HG03097 (cell line): ENCODE results near the gene SYNDIG1.

ENCODE experiments used
- ATAC-seq: cut with Tn5 transposase; IDR thresholded peaks from one replicate; pipeline ENCODE4 v1.9.1; 2021; ENCODE audit not compliant: unreplicated experiment, low FRiP score

SYNDIG1 gene

DNA sequence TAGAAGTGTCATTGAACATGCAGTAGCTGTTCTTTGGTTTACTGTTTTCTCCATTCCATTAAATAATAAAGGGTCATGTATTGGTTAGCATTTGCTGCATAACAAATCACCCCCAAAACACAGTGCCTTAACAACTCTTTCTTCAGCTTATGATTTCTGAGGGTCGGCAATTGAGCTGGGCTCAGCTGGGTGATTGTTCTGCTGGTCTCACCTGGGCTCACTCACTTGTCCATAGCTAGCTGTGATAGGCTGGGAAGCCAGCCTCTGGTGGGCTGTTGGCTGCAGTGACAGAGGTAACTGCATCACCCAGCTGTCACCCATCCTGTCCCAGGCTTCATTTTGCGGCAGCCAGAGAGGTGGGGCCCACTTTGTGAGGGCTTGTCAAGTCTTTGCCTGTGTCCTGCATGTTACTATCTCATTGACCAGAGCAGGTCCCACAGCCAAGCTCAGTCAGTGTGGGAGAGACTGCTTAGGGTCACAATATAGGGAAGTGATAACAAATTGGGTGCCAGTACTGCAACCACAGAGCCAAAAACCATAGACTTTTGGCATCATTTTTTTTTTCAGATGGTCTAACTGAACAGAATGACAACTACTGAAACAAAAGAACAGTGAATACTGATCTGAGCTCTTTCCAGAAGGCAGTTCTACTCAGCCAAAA lies 76.9 kb downstream of the SYNDIG1 start:
- no peak for ATAC-seq

DNA sequence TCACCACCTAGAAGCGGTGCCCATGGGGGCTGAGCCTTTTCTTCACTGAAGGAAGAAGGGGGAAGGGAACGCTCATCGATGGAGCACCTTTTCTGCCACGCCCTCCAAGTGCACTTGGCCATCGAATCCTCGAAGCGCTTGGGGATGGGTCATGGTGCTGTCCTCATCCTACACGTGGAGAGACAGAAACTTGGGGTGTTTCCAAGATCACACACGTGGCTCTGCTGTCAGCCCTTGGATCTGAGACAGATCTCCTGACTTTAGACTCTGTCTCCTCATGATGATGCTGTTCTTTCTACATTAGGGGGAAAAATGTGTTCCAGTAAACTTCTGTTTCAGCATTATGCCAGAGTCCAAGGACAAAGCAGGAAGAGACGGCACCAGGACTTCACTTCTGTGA lies 78.5 kb downstream of the SYNDIG1 start:
- no peak for ATAC-seq

DNA sequence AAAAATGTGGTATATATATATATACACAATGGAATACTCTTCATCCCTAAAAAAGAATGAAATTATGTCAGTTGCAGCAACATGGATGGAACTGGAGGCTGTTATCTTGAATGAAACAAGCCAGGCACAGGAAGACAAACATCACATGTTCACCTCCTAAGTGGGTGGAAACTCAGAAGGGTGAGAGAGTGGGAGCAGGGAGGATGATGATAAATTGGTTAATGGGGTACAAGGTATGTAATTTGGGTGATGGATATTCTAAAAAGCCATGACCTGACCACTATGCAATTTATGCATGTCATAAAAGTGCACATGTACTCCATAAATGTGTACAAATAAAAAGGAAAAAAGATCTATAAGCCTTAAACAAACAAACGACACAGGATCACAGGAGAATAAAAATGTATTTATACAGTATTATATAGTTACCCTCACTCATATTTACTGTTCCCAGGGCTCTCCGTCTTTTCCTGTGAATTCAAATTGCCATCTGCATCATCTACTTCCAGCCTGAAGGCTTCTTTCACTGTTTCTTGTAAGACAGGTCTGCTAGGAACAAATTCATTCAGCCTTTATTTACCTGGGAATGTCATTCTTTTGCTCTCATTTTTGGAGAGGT lies 89.8 kb downstream of the SYNDIG1 start:
- ATAC-seq, result no peak

DNA sequence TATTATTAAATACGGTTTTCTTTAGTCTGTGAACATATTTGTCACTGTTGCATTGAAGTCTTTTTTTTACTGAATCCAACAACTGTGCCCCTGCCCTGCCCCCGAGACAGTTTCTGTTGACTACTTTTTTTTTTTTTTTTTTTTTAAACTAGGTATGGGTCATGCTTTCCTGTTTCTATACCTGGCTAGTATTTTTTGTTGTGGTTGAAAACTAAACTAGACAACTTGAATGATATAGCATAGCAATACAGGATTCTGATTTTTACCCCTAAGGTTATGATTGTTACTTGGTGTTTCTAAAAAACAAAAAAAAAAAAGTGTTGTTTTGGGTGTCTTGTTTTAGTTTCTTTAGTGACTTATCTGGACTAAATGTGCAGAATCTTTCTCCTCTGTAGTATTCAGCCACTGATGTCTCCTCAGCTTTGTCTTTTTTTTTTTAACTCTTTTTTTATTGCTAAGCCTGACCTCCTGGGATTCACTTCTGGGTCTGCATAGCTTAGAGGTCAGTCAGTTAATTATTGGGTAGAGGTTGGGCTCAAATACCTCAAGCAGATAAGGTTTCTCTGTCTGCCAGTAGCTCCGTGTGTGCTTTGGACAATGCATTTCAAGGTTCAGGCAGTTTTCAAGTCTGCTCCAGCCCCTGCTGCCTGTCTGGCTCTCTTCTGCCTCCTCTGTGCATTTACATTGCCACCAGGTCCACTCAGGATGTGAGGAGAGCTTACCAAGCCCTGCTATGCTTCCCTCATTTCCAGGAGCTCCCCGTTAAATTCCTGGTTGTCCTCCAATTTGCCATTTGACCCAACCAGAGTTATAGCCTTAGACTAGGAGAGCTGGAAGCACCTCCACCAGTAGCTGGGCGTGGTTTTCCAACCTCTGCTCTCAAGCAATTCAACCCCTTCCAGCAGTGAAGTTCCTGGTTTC lies 91.4 kb downstream of the SYNDIG1 start:
- no peak for ATAC-seq

DNA sequence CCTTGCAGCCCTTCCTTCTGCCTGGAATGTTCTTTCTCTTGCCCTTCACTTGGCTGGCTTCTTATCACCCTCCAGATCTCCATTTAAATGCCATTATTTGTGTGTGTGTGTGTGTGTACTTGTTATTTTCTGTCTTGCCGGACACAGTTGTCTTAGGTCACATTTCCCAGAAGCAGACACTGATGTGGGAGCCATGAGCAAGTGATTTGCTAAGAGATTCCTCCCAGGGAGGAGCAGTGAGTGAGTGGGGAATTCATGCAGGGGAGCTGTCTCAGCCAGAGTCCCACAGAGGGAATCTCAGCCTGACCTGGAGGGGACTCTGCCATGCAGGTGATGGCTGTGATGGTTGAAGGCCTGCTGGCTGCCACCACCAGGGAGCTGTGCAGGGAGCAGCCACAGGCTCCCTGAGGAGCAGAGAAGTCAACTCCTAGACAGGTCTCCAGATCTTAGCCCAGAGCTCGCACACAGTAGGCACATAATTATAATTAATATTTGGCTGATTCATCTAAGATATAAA lies 96.5 kb downstream of the SYNDIG1 start:
- ATAC-seq, result no peak

DNA sequence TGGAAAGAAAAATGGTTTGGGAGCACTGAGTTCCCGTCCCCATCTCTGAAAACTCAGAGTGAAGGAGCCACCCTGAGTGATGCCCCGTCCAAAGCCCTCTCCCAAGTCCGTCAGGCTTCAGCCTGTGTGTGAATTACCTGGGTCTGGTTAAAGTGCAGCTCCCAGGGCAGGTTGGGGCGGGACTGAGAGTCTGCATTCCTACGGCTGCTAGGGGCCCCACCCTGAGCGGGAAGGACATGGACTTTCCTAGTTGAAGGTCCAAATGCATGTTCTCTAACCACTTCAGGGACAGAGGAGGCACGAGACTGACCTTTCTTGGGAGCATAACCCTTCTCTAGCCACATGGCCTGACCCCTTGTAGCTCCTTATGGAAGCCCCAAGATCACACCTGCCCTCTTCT lies 97.2 kb downstream of the SYNDIG1 start:
- ATAC-seq, result no peak

DNA sequence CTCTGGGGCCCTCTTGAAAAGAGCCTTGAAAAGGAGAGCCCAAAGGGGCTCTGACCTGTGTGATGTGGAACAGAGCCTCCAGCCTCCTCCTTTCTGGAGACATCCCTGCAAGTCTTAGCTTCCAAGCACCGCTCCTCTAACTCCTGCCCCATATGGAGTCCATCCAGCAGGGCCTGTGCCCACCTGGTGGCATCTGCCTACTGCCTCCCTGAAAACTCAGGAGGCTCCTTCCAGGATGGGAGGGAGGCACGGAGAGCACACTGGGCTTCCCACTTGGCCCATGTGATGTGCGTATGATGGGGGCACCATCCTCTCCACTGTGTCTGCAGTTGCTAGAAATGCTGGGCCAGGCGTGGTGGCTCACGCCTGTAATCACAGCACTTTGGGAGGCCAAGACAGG lies 98.1 kb downstream of the SYNDIG1 start:
- no peak for ATAC-seq

DNA sequence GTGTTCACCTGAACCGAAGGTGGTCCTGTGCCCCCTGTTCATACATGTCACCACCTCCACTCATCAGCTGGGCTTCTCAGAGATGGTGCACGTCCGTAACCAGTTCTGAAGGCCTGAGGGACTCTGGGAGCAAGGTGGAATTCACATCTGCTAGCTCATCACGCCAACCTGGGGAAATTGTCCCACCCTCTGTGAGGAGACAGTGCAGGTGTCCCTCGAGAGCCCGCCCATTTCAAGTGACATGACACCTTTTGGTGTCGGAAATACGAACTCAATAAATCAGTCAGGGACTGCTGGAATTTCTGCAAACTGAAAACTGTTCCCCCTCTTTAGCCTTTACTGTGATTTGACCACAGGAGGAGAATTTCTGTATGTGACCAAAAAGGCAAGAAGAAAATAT lies 99.4 kb downstream of the SYNDIG1 start:
- ATAC-seq, result no peak

DNA sequence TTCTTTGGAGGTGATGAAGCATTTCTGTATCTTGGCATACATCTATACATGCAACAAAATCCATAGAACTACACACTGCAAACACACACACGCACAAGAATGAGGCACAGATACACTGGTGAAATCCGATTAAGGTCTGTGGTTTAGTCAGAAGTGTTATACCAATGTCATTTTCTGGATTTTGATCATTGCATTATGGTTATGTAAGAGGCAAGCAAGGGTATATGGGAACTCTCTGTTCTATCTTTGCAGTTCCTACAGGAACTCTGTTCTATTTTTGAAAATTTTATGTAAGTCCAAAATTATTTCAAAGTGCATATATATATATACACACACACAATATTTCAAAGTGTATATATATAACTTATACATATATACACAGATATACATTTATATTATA lies 101.7 kb downstream of the SYNDIG1 start:
- ATAC-seq, result no peak

DNA sequence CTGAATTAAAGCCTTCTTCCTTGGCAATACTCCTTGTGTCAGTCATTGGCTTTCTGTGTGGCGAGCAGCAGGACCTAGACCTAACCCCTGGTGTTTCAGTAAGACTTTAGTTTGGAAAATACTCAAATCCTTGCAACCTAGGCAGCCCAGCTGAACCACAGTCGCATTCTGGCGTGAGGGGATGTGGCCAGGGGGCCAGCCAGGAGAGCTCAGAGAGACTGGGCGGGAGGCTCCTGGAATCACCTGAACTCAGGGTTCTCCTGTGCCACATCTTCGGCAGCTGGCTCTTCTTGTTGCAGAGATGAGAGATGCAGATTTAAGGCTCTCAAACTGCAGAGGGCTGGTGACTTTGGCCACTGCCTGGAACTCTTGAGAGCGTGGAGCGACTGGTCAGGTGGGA lies 102.7 kb downstream of the SYNDIG1 start:
- no peak for ATAC-seq

DNA sequence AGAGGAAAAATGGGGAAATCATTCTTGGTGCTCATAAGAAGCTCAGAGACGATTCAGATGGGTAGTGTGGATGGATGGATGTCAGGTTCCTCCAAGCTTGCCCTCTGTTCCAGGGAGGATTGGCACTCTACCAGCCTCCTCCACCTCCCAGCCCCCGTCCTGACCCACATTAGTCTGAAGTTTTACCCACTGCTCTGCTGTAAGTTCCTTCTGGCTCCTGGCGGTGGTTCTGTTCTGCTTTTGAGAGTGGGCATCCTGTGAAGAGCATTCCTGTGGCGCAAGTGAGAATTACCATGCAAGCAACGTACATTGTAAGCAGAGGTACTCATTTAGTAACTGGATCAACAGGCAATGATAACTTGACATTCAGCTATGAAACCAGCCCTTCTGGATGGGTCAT lies 103.4 kb downstream of the SYNDIG1 start:
- no peak for ATAC-seq

DNA sequence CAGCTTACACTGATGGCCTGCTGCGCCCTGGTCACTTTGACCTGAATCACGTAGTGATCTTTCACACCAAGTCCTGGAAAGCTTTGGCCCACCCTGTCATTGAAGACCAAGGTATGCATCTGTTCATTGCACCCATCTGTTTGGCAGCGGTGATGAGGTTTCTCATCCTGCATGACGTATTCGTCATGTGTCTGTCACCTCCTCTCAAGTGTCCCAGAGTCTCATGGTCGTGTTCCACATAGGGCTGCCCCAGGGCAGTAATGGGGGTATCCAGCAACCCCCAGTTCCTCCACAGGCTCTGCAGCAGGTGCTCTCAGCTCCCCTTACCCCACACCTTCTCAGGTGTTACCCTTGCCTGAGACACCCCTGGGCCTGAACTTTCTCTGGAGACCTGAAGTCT lies 104.1 kb downstream of the SYNDIG1 start:
- no peak for ATAC-seq

DNA sequence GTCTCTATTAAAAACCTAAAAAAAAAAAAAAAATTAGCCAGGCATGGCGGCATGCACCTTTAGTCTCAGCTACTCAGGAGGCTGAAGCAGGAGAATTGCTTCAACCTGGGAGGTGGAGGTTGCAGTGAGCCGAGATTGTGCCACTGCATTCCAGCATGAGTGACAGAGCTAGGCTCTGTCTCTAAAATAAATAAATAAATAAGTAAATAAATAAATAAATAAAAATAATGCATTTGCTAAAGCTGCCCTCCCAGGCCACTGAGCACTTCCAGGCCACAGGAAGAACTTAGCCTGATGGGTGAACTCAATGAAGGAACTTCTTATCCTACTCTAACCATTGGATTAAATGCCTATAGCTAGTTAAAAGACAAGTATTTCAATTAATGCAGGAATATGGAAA lies 104.9 kb downstream of the SYNDIG1 start:
- ATAC-seq, result no peak

DNA sequence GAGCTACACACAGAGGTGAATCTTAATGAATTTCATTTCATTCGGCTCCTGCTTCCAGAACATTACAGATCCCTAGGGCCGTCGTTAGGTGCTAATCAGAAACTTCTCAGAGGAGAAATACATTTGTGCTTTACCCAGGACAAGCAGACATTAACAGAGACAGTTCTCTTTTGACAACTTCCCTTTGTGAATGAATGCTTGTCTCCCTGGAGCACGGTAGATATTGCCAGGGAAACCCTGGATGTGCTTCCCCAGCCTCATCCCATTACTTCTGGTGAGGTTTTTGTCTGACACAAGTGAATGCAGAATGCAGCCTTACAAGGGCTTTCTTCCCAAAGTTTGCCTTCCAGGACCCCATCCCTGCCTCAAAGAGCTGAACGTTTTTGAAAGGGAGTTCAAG lies 105.4 kb downstream of the SYNDIG1 start:
- no peak for ATAC-seq

DNA sequence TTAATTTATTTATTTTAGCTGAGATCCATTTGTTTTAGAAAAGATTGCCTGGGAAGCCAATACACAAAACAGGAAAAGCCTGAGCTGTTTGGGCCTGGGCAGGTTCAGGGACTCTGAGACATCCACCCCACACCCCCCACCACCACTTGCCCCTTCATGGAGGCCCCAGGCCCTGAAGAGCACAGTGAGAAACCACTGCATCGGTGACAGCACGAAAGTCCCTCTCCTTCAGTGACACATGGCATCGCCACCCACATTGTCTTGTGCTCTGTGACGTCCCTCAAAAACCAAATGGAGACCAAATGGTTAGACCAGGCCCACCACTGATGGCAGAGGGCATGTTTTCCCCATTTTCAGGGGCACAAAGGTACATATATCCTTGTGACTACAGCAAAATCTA lies 106.4 kb downstream of the SYNDIG1 start:
- no peak for ATAC-seq

DNA sequence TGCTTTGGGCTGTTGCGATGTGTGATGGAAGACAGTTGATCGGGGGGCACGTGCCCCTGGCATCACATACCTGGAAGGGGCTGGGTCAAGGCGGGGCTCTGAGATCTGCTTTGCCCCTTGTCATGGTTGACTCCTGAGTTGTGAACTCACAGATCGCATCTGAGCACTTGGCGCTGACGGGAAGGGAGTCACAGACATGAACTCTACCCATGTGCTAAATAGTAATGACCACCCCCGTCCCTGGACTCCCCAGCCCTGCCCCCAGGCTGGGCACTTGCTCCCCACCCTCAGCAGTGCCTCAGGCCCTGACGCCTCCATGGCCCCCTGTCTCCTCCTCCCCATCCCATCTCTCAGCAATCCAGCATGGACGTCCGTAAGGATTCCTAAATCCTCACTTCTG lies 107.0 kb downstream of the SYNDIG1 start:
- ATAC-seq, result no peak

DNA sequence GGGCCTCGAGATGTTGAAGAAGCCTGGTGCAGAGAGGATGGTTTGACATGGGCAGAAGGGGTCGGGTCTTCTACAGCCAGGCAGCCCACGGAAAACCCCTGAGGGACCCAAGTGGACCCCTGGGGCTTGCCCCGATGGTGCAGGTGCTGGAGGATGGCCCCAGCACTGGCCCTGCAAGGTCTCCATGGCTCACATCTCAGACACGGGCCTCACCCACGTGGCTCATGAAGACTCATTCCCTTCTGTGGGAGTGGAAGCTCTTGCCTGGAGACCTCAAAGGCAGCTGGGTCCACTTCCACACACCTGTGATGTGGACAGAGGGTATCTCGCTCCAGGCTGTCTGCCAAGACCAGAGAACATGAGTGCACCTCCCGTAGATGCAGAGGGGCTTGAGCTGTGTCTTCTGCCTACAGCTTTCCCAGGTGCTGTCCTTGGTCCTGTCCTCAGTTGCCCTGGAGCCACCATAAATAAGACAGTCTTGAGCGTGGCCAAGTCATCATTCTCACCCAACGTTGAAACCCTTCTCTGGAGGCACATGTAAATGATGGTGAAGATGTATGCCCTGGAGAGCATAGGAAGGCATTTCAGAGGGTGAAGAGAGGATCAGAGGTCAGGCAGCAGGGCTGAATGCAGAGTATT lies 108.0 kb downstream of the SYNDIG1 start:
- ATAC-seq, result no peak

DNA sequence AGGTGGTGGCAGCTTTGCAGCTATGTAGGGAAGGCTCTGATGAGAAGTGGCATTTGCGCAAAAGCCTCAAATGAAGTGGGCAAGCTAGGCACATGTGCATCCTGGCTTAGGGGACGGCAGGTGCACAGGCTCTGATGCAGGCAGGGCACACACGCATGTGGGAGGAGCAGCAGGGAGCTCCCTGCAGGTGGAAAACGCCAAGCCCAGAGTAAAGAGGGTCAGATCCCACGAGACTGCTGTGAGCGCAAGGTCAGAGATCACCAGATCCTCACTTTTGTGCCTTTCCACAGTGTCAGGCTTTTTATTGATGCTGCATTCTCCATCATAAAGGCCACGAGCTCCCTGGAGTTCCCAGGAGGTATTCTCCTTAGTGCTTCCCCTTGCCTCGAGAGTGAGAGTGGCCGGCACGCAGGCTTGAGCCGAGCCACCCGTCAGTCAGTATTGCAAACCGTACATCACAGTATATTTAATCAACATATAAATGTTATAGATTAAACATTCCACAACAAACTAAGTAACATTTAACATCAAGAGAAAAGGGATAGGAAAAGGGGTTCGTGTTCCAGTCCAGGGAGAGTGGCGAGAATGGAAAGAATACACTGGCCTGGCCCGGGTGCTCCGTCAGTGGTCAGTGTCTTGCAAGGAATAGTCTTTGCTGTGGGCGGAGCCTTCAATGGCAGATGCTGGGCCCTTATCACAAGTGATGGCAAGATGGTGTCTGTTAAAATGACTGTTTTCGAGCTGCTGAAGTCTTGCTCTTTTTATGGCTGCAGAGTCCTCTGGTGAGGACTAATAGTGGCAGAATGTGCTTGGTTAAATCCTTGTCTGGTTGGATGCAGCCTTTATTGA lies 109.4 kb downstream of the SYNDIG1 start:
- no peak for ATAC-seq

DNA sequence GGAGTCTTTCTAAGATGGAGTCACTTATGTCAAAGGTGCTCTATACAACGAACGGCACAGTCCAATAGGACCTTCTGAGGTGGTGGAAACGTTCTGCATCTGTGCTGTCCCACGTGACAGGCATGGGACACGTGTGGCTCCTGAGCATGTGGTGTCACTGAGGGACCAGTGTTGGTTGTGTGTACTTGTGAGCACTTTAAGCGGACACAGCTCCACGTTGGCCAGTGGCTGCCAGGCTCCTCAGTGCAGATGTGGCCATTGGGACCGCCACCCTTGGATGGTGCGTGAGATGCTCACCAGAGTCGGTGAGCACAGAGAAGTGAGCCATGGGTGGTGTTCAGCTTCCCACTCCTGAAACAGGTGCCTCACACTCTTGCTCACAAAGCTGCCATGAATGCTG lies 110.0 kb downstream of the SYNDIG1 start:
- ATAC-seq, result no peak

DNA sequence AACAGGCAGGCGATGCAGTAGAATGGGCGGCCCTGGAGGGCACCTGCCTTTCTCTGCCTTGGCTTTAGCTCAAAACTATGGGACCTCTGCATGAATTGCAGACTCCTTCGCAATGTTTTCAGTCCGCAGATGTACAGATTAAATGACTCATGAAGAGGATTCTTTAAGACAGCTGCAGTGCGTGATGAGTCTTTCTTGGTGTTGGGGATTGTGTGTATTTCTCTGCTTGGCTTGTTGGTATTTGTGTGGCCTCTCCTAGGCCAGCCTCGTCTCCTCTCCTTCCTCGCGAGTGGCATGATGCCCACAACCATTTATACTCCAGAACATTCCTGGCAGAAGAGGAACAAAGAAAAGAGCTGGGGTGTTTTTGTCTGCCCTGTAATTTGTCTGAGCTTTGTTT lies 110.6 kb downstream of the SYNDIG1 start:
- no peak for ATAC-seq
